ENCODE results near the gene NRXN3.

- TF ChIP-seq EZH2 (IDR thresholded peaks at IDR 0.05; ENCODE audit: insufficient read depth, low read length), result no peak
- TF ChIP-seq, protein P1, sequence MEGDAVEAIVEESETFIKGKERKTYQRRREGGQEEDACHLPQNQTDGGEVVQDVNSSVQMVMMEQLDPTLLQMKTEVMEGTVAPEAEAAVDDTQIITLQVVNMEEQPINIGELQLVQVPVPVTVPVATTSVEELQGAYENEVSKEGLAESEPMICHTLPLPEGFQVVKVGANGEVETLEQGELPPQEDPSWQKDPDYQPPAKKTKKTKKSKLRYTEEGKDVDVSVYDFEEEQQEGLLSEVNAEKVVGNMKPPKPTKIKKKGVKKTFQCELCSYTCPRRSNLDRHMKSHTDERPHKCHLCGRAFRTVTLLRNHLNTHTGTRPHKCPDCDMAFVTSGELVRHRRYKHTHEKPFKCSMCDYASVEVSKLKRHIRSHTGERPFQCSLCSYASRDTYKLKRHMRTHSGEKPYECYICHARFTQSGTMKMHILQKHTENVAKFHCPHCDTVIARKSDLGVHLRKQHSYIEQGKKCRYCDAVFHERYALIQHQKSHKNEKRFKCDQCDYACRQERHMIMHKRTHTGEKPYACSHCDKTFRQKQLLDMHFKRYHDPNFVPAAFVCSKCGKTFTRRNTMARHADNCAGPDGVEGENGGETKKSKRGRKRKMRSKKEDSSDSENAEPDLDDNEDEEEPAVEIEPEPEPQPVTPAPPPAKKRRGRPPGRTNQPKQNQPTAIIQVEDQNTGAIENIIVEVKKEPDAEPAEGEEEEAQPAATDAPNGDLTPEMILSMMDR (IDR thresholded peaks at IDR 0.05; ENCODE audit: insufficient read depth, low read depth, low read length), result no peak
Observed at GRCh38 chr14:79602045-79602444, 1431.9 kb downstream of the NRXN3 start.

Data from astrocyte (in vitro differentiated cells and primary cell).